ENCODE results near the gene CBY2. TPM values are rescaled to one million over a fixed set of nuclear protein-coding genes. Genes with fewer than 3 reads are reported as not detected.

CBY2 gene
- total and polyA plus RNA-seq, 2 donors (not counting 1 experiment from before 2014, with no cell fraction given) = not detected

- intact Hi-C loops (cut with micrococcal nuclease) = no loop called here
- Histone ChIP-seq H3K4me2 (replicated peaks; ENCODE audit: low read depth, low read length, poor library complexity, severe bottlenecking) (no peak overlapping the region), H3K9me3 (ENCODE audit: control extremely low read depth in 1 of 3, control insufficient read depth in 2 of 3, insufficient read depth in 1 of 3, low read length in 2 of 3) (peaks cover 0 to 3% (median 1%) of the 10 kb centered on the region in 3 donors), H3K27ac (ENCODE audit: low read length in 2 of 2) (no peak overlapping the region), H3K27me3 (replicated peaks in 1 of 4; ENCODE audit: control extremely low read depth in 1 of 4, control insufficient read depth in 3 of 4, insufficient read depth in 4 of 4, low read length in 3 of 4) (peaks cover 0 to 5% (median 2%) of the 10 kb centered on the region in 4 experiments), H3K4me1 (ENCODE audit: control insufficient read depth in 2 of 2, insufficient read depth in 2 of 2, low read length in 2 of 2) (no peaks in the 10 kb centered on the region), H2AFZ (ENCODE audit: insufficient read depth, low read depth, low read length, poor library complexity, severe bottlenecking) (no peak overlapping the region), H3K4me3 (ENCODE audit: control extremely low read depth in 1 of 5, extremely low read depth in 1 of 5, insufficient read depth in 1 of 5, low read depth in 2 of 5, low read length in 4 of 5) (no peak overlapping the region), H3K36me3 (replicated peaks in 1 of 2; ENCODE audit: control extremely low read depth in 1 of 2, control insufficient read depth in 1 of 2, extremely low read depth in 1 of 2, insufficient read depth in 2 of 2, low read length in 1 of 2) (no peaks in the 10 kb centered on the region), H3K79me2 (ENCODE audit: control insufficient read depth, insufficient read depth, low read length) (no peaks in the 10 kb centered on the region), H3K9ac (ENCODE audit: low read length) (no peak overlapping the region), H4K20me1 (ENCODE audit: control insufficient read depth, insufficient read depth, low read length, poor library complexity, severe bottlenecking) (no peaks in the 10 kb centered on the region)
- DNase-seq (no peak), ATAC-seq (ENCODE audit: low read depth) (no peak)
- WGBS (ENCODE audit: insufficient coverage) = 100% methylated on average over 1 of the region's 5 CpGs
- no peaks in the 10 kb centered on the region for H3K4me1 Mint-ChIP-seq
- no peak overlapping the region for H3K27ac Mint-ChIP-seq
- peaks cover 10% of the 10 kb centered on the region for H3K27me3 Mint-ChIP-seq
- no peaks in the 10 kb centered on the region for H3K9me3 Mint-ChIP-seq (ENCODE audit: insufficient read depth)
- CTCF ChIA-PET = no interaction called here
- no peak for TF ChIP-seq EZH2 (IDR thresholded peaks at IDR 0.05; ENCODE audit: borderline replicate concordance, insufficient read depth, low read depth, low read length, poor library complexity, severe bottlenecking)
- POLR2A ChIA-PET = no interaction called here
- H3K4me3 Mint-ChIP-seq = no peak overlapping the region
These were observed 19.1 kb downstream of the CBY2 start for GRCh38 chr13:45721203-45721731.

GRCh38 chr13:45723798-45724197 is 21.7 kb downstream of the CBY2 start:
- Histone ChIP-seq H2AFZ (ENCODE audit: insufficient read depth, low read depth, low read length, poor library complexity, severe bottlenecking) (no peak overlapping the region), H3K9ac (ENCODE audit: low read length) (no peak overlapping the region), H3K4me1 (ENCODE audit: control insufficient read depth in 2 of 2, insufficient read depth in 2 of 2, low read length in 2 of 2) (no peaks in the 10 kb centered on the region), H3K27me3 (replicated peaks in 1 of 4; ENCODE audit: control extremely low read depth in 1 of 4, control insufficient read depth in 3 of 4, insufficient read depth in 4 of 4, low read length in 3 of 4) (peaks cover 0 to 9% (median 2%) of the 10 kb centered on the region in 4 experiments), H3K4me3 (ENCODE audit: control extremely low read depth in 1 of 5, extremely low read depth in 1 of 5, insufficient read depth in 1 of 5, low read depth in 2 of 5, low read length in 4 of 5) (no peak overlapping the region), H3K9me3 (ENCODE audit: control extremely low read depth in 1 of 3, control insufficient read depth in 2 of 3, insufficient read depth in 1 of 3, low read length in 2 of 3) (peaks cover 0 to 3% (median 1%) of the 10 kb centered on the region in 3 donors), H4K20me1 (ENCODE audit: control insufficient read depth, insufficient read depth, low read length, poor library complexity, severe bottlenecking) (no peaks in the 10 kb centered on the region), H3K36me3 (replicated peaks in 1 of 2; ENCODE audit: control extremely low read depth in 1 of 2, control insufficient read depth in 1 of 2, extremely low read depth in 1 of 2, insufficient read depth in 2 of 2, low read length in 1 of 2) (no peaks in the 10 kb centered on the region), H3K4me2 (replicated peaks; ENCODE audit: low read depth, low read length, poor library complexity, severe bottlenecking) (no peak overlapping the region), H3K27ac (ENCODE audit: low read length in 2 of 2) (no peak overlapping the region), H3K79me2 (ENCODE audit: control insufficient read depth, insufficient read depth, low read length) (no peaks in the 10 kb centered on the region)
- ChIA-PET POLR2A (no interaction called here), CTCF (no interaction called here)
- DNase-seq (no peak), ATAC-seq (ENCODE audit: low read depth) (no peak)
- Mint-ChIP-seq H3K9me3 (ENCODE audit: insufficient read depth) (no peaks in the 10 kb centered on the region), H3K27ac (no peak overlapping the region), H3K4me3 (no peak overlapping the region), H3K4me1 (no peaks in the 10 kb centered on the region), H3K27me3 (peaks cover 14% of the 10 kb centered on the region)
- no peak for TF ChIP-seq EZH2 (IDR thresholded peaks at IDR 0.05; ENCODE audit: borderline replicate concordance, insufficient read depth, low read depth, low read length, poor library complexity, severe bottlenecking)
- TF ChIP-seq, protein P1, sequence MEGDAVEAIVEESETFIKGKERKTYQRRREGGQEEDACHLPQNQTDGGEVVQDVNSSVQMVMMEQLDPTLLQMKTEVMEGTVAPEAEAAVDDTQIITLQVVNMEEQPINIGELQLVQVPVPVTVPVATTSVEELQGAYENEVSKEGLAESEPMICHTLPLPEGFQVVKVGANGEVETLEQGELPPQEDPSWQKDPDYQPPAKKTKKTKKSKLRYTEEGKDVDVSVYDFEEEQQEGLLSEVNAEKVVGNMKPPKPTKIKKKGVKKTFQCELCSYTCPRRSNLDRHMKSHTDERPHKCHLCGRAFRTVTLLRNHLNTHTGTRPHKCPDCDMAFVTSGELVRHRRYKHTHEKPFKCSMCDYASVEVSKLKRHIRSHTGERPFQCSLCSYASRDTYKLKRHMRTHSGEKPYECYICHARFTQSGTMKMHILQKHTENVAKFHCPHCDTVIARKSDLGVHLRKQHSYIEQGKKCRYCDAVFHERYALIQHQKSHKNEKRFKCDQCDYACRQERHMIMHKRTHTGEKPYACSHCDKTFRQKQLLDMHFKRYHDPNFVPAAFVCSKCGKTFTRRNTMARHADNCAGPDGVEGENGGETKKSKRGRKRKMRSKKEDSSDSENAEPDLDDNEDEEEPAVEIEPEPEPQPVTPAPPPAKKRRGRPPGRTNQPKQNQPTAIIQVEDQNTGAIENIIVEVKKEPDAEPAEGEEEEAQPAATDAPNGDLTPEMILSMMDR (IDR thresholded peaks at IDR 0.05) = no peak
- intact Hi-C loops (cut with micrococcal nuclease) = no loop called here
- WGBS (ENCODE audit: insufficient coverage) = 100% methylated on average over 1 of the region's 2 CpGs

Data from B cell (primary cell).